GM12878 (cell line): ENCODE results near the gene STAMBP. TPM values are rescaled to one million over a fixed set of nuclear protein-coding genes. Genes with fewer than 3 reads are reported as not detected.
A peak's percentile ranks its signal among the peaks of the same experiment; 100 is the strongest.

Experiments
- ATAC-seq: fragments of 200-7000 bp; cut with Tn5 transposase; 3 replicates; pipeline ENCODE4 v1.9.1; 2020; ENCODE audit warnings: mild to moderate bottlenecking, moderate library complexity
- BruUV-seq: library from RNA; stranded (reverse); fragments of 400-500 nt; replicated peaks from 2 replicates; lab custom pipeline; 2021; lab: Mats Ljungman, UMichigan
- CTCF ChIA-PET: fragments of 300-600 bp; sonication (Branson Sonifier 250); formaldehyde crosslinking; extraction: SDS; loops from one replicate; lab custom pipeline; 2021; ENCODE audit warnings: inconsistent platforms; lab: Yijun Ruan, JAX
- POLR2A ChIA-PET: fragments of 350-600 bp; formaldehyde crosslinking; extraction: SDS; loops from one replicate; lab custom pipeline; 2021; ENCODE audit warnings: inconsistent platforms; lab: Charles Lee
- RAD21 ChIA-PET: fragments of 300-600 bp; sonication (Branson Sonifier 250); formaldehyde crosslinking; loops from one replicate; lab custom pipeline; 2023; ENCODE audit warnings: antibody characterized with exemption; ENCODE audit not compliant: unreplicated experiment; lab: Charles Lee
- SMC1A ChIA-PET: fragments of 300-600 bp; sonication (Branson Sonifier 250); formaldehyde crosslinking; loops from one replicate; lab custom pipeline; 2023; ENCODE audit not compliant: unreplicated experiment, uncharacterized antibody; lab: Charles Lee
- DNase-seq: peaks from one replicate; pipeline ENCODE4 v3.0.0-alpha.2; 2011; ENCODE audit warnings: low read depth, low spot score
- FAIRE-seq: peaks from 3 replicates; lab custom pipeline; 2011; peaks lifted over from hg19 to GRCh38; lab: Jason Lieb, UNC
- H2AFZ ChIP-seq: 2 replicates; pipeline ENCODE4 v1.6.0; 2011; ENCODE audit warnings: low read depth, low read length, control low read depth; ENCODE audit not compliant: control insufficient read depth
- H3K27ac ChIP-seq: 2 replicates; pipeline ENCODE4 v1.5.1; 2011; ENCODE audit warnings: control low read depth; ENCODE audit not compliant: control insufficient read depth, insufficient read depth
- H3K27me3 ChIP-seq, 2 experiments: replicated peaks in 1 of 2; 2 replicates each; pipeline versions ENCODE4 v1.6.0 to v1.6.1; 2011; ENCODE audit warnings: low read length in 1 of 2; ENCODE audit not compliant: control insufficient read depth in 2 of 2, insufficient read depth in 2 of 2
- H3K36me3 ChIP-seq, 2 experiments: 2 replicates each; pipeline ENCODE4 v1.5.1; 2011; ENCODE audit warnings: low read length in 1 of 2; ENCODE audit not compliant: control insufficient read depth in 2 of 2, insufficient read depth in 2 of 2
- H3K4me1 ChIP-seq: 2 replicates; pipeline ENCODE4 v1.6.1; 2011; ENCODE audit warnings: mild to moderate bottlenecking, low read length, moderate library complexity, mixed read lengths; ENCODE audit not compliant: control insufficient read depth, insufficient read depth
- H3K4me2 ChIP-seq: 2 replicates; pipeline ENCODE4 v1.6.0; 2011; ENCODE audit warnings: control low read depth; ENCODE audit not compliant: control insufficient read depth, insufficient read depth
- H3K4me3 ChIP-seq: fragments of 200-600 bp; sonication (generic); 2 replicates; pipeline ENCODE4 v1.5.1; 2016
- H3K79me2 ChIP-seq: 2 replicates; pipeline ENCODE4 v1.6.0; 2011; ENCODE audit warnings: low read length; ENCODE audit not compliant: control insufficient read depth, insufficient read depth
- H3K9ac ChIP-seq: 2 replicates; pipeline ENCODE4 v1.8.0; 2011; ENCODE audit warnings: low read length, control low read depth, mixed read lengths; ENCODE audit not compliant: control insufficient read depth, insufficient read depth
- H3K9me3 ChIP-seq: replicated peaks from 3 replicates; pipeline ENCODE4 v1.5.1; 2011; ENCODE audit warnings: mild to moderate bottlenecking, low read length; ENCODE audit not compliant: control insufficient read depth, insufficient read depth
- H4K20me1 ChIP-seq: 2 replicates; pipeline ENCODE4 v1.6.0; 2011; ENCODE audit not compliant: control insufficient read depth, insufficient read depth
- GABPA ChIP-seq: IDR thresholded peaks from 2 replicates; pipeline ENCODE4 v1.6.1; 2014; ENCODE audit warnings: antibody characterized with exemption, low read depth, mild to moderate bottlenecking, inconsistent platforms
- MTA2 ChIP-seq: fragments of 450-650 bp; IDR thresholded peaks from 2 replicates; pipeline ENCODE4 v1.6.1; 2016; ENCODE audit warnings: low read depth, mild to moderate bottlenecking, moderate library complexity
- MYC ChIP-seq: IDR thresholded peaks from 2 replicates; pipeline ENCODE4 v1.6.1; 2011; ENCODE audit warnings: mild to moderate bottlenecking, low read length, moderate library complexity, inconsistent platforms; ENCODE audit not compliant: insufficient read depth, insufficient replicate concordance, insufficient read length, severe bottlenecking
- NFYA ChIP-seq: IDR thresholded peaks from 2 replicates; pipeline ENCODE4 v1.6.1; 2011; ENCODE audit warnings: low read depth, mild to moderate bottlenecking, low read length, improper control_type of control experiment, borderline replicate concordance
- RAD51 ChIP-seq: fragments of 450-650 bp; IDR thresholded peaks from 2 replicates; pipeline ENCODE4 v1.6.1; 2016; ENCODE audit warnings: moderate library complexity, mild to moderate bottlenecking, inconsistent platforms
- USF2 ChIP-seq: IDR thresholded peaks from 2 replicates; pipeline ENCODE4 v1.6.1; 2011; ENCODE audit warnings: low read depth, low read length, improper control_type of control experiment, borderline replicate concordance
- WRNIP1 ChIP-seq: IDR thresholded peaks from 2 replicates; pipeline ENCODE4 v1.6.1; 2011; ENCODE audit warnings: low read depth, low read length, improper control_type of control experiment, borderline replicate concordance
- ZNF622 ChIP-seq: fragments of 450-650 bp; IDR thresholded peaks from 2 replicates; pipeline ENCODE4 v1.6.1; 2017; ENCODE audit warnings: mild to moderate bottlenecking, inconsistent platforms
- WGBS: methylation state at CpG from one replicate; pipeline ENCODE4 v1.1.6; 2016; ENCODE audit warnings: low lambda C conversion rate; ENCODE audit not compliant: insufficient replicate concordance, insufficient coverage; ENCODE audit errors: missing lambda C conversion rate; 5-methylcytosine and 5-hydroxymethylcytosine counted together
- in situ Hi-C: fragments of 300-500 bp; cut with MboI; formaldehyde crosslinking; loops from 9 replicates; pipeline ENCODE4 v1.14.3; 2018; ENCODE audit warnings: mixed read lengths
- intact Hi-C: fragments of 100-400 bp; cut with micrococcal nuclease; formaldehyde crosslinking; loops from one replicate; pipeline ENCODE4 v1.14.2; 2022; ENCODE audit not compliant: unreplicated experiment
- polyA plus RNA-seq, 11 experiments: library from polyadenylated mRNA; depleted of rRNA in 4 of 11; unstranded in 6 of 11; stranded (reverse) in 5 of 11; fragments of >200 nt; fragmentation: Nextera tagmentation in 4 of 11; fragmentation: Illumina TruSeq in 1 of 11; extraction: Ambion mirVana in 4 of 11; extraction: Trizol in 1 of 11; gene quantifications; 1 replicate in 1 of 11; 2 replicates in 10 of 11; pipeline versions ENCODE4 v1.2.1 to v1.2.3, GENCODE V29; 2011 to 2016; ENCODE audit warnings: inconsistent platforms in 2 of 11, missing spikeins in 2 of 11, low read depth in 1 of 11
- total RNA-seq, 4 experiments: library from RNA; depleted of rRNA in 3 of 4; stranded (reverse); fragments of >200 nt in 3 of 4; fragmentation: Illumina TruSeq in 1 of 4; extraction: Trizol in 1 of 4; gene quantifications; 2 replicates each; pipeline versions ENCODE4 v1.2.1 to v1.2.3, GENCODE V29; 2013 to 2021
- TF ChIP-seq, protein P1 (sequence below): IDR thresholded peaks from 2 replicates; pipeline ENCODE4 v1.6.1; 2012; ENCODE audit warnings: low read depth, low read length, improper control_type of control experiment
- TF ChIP-seq, protein P2 (sequence below): fragments of 450-650 bp; IDR thresholded peaks from 2 replicates; pipeline ENCODE4 v1.6.1; 2017; ENCODE audit warnings: antibody characterized with exemption, mild to moderate bottlenecking, moderate library complexity

STAMBP gene
- total and polyA plus RNA-seq, 10 of the 15 experiments (the other 5 are each of a cell fraction or from before 2014, with no cell fraction given), result 38.9 to 84.1 (median 69.7) TPM

DNA sequence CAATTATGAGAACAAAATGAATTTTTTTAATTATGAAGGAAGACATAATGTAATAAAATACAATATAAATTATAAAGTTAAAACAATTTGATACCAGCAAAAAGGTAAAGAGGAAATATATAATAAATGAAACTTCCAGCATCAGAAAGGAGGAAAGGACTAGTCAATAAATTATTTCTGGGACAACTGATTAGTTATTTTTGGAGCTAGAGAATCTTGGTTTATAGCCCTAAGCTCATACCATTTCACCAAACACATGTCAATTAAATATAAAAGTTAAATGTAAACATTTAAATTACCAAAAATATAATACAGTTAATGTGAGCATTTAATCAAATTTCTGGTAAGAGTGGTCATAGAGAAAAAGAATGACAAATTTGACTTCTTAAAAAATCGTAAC is 76.2 kb downstream of the STAMBP start:
- Histone ChIP-seq H3K9me3 (no peaks in the 10 kb centered on the region), H3K4me1 (no peaks in the 10 kb centered on the region)
- POLR2A ChIA-PET, result no interaction called here
- TF ChIP-seq USF2 (no peak), ZNF622 (no peak)
- TF ChIP-seq, all 136 proteins: peak for 0
- no peak for DNase-seq
- H3K79me2 ChIP-seq, result no peaks in the 10 kb centered on the region
- no peak overlapping the region for H2AFZ ChIP-seq
- SMC1A ChIA-PET, result interaction anchor here (0.6 to 1.8 kb wide), 4 partner anchors 38 to 244 kb away, joined by 3 to 4 read pairs (median 3); no protein-coding TSS in a partner anchor
- RAD21 ChIA-PET, result no interaction called here
- intact Hi-C loops (loop anchor here (5.0 kb wide), 3 partner anchors 177 to 242 kb away; partner anchors contain the start of gene BOLA3), in situ Hi-C loops (no loop called here)
- H3K9ac ChIP-seq, result no peak overlapping the region
- ATAC-seq, result no peak
- no peak overlapping the region for H3K27ac ChIP-seq
- no peaks in the 10 kb centered on the region; a peak in 1 of 4 replicates for H3K27me3 ChIP-seq
- BruUV-seq, result no TSS peak
- FAIRE-seq, result no peak
- no peak overlapping the region for H3K4me2 ChIP-seq
- no peak overlapping the region for H3K4me3 ChIP-seq
- no peaks in the 10 kb centered on the region for H3K36me3 ChIP-seq
- CTCF ChIA-PET, result interaction anchor here (0.6 to 2.4 kb wide), 5 partner anchors 12 to 200 kb away, joined by 3 to 8 read pairs (median 4); partner anchors contain the start of gene ACTG2
- no peaks in the 10 kb centered on the region for H4K20me1 ChIP-seq
- 48% methylated on average over 1 of the region's 1 CpG for WGBS

- in situ Hi-C loops, result no loop called here
- SMC1A ChIA-PET, result interaction anchor here (0.5 to 5.0 kb wide), 21 partner anchors 8 to 292 kb away, joined by 3 to 45 read pairs (median 5); partner anchors contain the start of genes BOLA3 and MTHFD2
- Histone ChIP-seq H3K4me1 (no peaks in the 10 kb centered on the region), H3K27ac (no peak overlapping the region), H3K4me2 (no peak overlapping the region), H3K4me3 (no peak overlapping the region), H3K79me2 (no peaks in the 10 kb centered on the region), H4K20me1 (no peaks in the 10 kb centered on the region), H3K36me3 (no peaks in the 10 kb centered on the region), H3K27me3 (no peaks in the 10 kb centered on the region; a peak in 1 of 4 replicates), H3K9ac (no peak overlapping the region), H2AFZ (peak overlapping the region; percentile 63; the same call in 1 of the 2 replicates), H3K9me3 (no peaks in the 10 kb centered on the region)
- 41% methylated on average over 5 of the region's 5 CpGs for WGBS
- RAD21 ChIA-PET, result interaction anchor here (1.1 to 2.8 kb wide), 11 partner anchors 12 to 241 kb away, joined by 3 to 52 read pairs (median 9); partner anchors contain the start of genes BOLA3 and STAMBP
- DNase-seq (no peak), ATAC-seq (no peak), FAIRE-seq (no peak)
- TF ChIP-seq, protein P1, sequence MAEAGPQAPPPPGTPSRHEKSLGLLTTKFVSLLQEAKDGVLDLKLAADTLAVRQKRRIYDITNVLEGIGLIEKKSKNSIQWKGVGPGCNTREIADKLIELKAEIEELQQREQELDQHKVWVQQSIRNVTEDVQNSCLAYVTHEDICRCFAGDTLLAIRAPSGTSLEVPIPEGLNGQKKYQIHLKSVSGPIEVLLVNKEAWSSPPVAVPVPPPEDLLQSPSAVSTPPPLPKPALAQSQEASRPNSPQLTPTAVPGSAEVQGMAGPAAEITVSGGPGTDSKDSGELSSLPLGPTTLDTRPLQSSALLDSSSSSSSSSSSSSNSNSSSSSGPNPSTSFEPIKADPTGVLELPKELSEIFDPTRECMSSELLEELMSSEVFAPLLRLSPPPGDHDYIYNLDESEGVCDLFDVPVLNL, result no peak
- TF ChIP-seq, protein P2, sequence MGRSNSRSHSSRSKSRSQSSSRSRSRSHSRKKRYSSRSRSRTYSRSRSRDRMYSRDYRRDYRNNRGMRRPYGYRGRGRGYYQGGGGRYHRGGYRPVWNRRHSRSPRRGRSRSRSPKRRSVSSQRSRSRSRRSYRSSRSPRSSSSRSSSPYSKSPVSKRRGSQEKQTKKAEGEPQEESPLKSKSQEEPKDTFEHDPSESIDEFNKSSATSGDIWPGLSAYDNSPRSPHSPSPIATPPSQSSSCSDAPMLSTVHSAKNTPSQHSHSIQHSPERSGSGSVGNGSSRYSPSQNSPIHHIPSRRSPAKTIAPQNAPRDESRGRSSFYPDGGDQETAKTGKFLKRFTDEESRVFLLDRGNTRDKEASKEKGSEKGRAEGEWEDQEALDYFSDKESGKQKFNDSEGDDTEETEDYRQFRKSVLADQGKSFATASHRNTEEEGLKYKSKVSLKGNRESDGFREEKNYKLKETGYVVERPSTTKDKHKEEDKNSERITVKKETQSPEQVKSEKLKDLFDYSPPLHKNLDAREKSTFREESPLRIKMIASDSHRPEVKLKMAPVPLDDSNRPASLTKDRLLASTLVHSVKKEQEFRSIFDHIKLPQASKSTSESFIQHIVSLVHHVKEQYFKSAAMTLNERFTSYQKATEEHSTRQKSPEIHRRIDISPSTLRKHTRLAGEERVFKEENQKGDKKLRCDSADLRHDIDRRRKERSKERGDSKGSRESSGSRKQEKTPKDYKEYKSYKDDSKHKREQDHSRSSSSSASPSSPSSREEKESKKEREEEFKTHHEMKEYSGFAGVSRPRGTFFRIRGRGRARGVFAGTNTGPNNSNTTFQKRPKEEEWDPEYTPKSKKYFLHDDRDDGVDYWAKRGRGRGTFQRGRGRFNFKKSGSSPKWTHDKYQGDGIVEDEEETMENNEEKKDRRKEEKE, result no peak
- TF ChIP-seq WRNIP1, result no peak
- no peak for TF ChIP-seq MYC
- TF ChIP-seq NFYA, result no peak
- TF ChIP-seq RAD51, result no peak
- TF ChIP-seq GABPA, result no peak
- no peak for TF ChIP-seq MTA2
- BruUV-seq, result no TSS peak
- CTCF ChIA-PET, result interaction anchor here (1.1 to 5.4 kb wide), 17 partner anchors 8 to 342 kb away, joined by 3 to 78 read pairs (median 8); partner anchors contain the start of gene BOLA3
- intact Hi-C loops, result loop anchor here (5.0 kb wide), 3 partner anchors 175 to 240 kb away; partner anchors contain the start of gene BOLA3
- POLR2A ChIA-PET, result interaction anchor here (1.2 kb wide), 1 partner anchor 81 kb away, joined by 4 read pairs; no protein-coding TSS in a partner anchor
Observed at GRCh38 chr2:73906847-73907505, 78.2 kb downstream of the STAMBP start.
